ENCODE results near the gene LHB.
"Not testable (repeated sequence)": the region's sequence is repeated elsewhere in the genome, so short reads cannot be mapped to it uniquely, and the experiment has no call there.

Gene LHB

DNA sequence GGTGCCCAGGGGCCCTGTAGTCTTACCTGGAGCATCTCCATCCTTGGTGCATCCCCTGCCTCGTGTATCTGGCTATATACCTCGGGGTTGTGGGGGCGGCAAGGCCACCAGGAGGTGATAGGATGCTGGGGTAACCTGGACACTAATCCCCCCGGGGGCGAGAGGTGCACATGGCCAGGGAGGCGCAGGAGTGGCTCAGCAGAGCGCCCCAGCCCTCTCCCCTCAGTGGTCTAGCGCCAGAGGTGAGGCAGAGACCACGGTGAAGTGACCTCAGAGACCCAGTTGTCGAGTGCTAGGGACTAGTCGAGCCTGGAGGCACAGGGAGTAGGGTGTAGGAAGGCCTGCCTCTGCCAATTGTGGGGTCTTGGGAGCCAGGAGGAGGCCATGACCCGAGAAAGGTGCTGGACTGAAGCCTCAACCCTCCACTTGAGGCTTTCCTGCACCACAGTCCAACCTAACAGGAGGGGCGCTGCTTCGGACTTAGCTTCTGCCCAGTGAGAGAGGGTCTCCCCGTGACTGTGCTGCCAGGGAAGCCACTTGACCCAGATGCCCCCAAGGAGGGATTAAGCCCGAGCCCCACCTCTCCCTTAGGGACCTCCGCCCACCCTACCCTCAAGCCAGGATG lies at the start of gene LHB:
TSS of gene LHB (minus strand) at position 51 of the 625 bp plus-strand sequence. CDS start at position 41, 10 bp downstream.
- DNase-seq (ENCODE audit: low read depth) = no peak

DNA sequence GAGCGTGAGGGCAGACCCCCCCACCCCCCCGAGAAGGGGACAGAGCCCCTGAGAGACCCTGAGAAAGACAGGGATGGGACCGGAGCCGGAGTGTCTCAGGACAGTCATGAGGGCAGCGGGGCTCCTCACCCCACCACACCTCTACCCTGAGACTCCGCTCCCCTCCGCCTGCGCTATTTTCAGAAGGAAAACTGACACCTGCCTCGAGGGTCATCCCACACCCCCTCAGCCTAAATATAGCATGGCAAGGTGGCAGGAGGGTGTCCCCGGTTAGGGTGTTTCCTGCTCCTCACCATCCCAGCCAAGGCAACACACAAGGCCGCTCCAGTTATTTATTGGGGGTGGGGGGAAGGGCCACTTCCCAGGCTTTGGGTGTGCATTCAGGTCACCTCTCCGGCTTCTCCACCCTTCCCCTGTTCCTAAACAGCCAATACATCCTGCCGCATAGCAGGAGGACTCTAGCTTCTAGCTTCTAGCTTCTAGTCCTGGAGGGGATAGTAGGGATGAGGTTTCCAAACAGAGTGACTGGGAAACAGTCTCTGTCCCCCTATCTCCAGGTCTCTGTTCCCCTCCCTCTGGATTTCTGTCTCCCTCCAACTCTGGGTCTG lies 49.1 kb upstream of the LHB start:
- DNase-seq (ENCODE audit: low read depth) = no peak

DNA sequence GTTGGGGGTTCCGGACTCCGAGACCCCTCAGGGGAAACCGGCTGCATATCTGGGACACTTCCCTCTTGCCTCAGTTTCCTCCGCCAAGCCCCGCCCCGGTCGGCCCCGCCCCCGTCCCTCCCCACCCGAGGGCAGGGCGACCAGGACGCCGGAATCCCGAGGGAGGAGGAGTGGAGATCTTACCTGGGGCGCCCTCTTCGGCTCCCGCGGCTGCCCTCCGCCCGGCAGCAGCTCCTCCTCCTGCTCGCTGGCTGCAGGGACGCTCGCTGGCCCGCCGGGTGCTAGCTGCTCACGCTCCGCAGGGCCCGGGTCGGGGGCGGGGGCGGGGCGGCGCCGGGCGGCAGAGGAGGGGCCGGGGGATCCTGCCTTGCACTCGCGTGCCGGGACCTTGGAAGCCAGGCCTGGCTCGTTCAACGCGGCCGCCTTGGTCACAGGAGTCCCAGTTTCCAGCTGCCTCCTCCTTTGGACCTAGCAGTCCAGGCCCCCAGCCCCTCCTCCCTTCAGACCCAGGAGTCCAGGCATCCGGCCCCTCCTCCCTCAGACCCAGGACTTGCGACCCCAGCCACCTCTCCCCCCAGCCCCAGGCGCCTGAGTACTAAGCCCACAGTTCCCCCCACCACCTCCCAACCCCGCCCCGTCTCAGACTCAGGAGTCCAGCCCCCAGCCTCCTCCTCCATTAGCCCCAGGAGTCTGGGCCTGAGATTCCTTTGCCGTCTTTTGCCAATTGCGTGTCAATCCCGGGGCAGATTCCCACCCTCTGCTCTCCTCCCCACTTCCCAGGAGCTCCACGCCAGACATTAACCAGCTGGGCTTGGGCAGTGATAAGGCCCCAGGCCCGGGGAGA lies 48.1 kb upstream of the LHB start, which contains the start of gene NTF4:
TSS of gene NTF4 (minus strand) at position 51 of the 844 bp plus-strand sequence. CDS start 2,821 bp downstream, outside the sequence.
- no peak for DNase-seq (ENCODE audit: low read depth)

DNA sequence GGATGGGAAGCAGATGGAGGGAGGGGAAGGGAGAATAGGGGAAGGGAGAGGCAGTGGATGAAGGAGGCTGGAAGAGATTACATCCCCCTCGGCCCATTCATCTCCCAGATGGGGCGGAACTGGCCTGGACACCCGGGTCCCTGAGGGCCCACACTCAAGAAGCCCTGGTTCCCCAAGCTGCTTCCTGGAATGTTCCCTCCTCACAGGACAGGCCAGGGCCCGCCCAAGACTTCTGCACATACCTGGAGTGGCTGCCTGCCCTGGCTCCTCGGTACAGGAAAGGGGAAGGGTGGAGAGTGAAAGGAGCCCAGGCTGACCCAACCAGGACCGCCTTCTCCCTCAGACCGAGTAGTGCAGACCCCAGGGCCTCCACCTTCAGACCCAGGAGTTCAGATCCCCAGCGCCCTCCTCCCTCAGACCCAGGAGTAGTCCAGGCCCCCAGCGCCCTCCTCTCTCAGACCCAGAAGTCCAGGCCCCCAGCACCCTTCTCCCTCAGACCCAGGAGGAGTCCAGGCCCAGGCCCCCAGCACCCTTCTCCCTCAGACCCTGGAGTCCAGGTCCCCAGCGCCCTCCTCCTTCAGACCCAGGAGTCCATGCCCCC lies 47.2 kb upstream of the LHB start:
- DNase-seq (ENCODE audit: low read depth) = no peak

DNA sequence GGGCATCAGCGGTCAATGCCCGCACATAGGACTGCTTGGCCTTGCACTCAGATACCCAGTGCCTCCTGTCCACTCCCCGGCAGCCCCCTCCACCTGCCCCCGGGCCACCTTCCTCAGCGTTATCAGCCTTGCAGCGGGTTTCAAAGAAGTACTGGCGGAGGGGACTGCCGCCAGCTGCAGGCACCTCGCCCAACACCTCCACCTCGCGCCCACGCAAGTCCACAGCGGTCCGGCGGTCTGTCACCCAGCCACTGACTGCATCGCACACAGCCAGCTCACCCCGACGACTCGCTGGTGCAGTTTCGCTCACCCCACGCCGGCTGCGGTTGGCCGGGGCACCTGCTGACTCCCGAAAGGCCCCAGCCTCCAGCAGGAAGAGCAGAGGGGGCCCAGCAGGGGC lies 44.6 kb upstream of the LHB start:
- no peak for DNase-seq (ENCODE audit: low read depth)

DNA sequence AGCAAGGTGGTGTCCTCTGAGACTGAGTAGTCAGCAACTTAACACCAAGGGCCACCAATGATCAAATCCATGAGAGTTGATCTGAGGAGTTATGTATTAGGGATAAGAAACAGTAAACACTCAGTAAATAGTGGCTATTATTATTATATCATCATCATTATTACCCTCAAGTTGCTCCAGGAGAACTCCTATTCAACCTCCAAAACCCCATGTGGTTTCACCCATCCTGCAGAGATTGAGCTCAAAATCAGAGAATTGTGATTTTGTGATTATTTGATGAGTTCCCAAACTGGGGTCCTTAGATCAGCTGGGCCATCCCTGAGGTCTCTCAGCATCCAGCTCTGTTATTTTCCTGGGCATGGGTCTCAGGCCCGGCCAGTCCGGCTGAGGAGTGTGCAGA lies 44.1 kb upstream of the LHB start:
- DNase-seq (ENCODE audit: low read depth) = no peak

DNA sequence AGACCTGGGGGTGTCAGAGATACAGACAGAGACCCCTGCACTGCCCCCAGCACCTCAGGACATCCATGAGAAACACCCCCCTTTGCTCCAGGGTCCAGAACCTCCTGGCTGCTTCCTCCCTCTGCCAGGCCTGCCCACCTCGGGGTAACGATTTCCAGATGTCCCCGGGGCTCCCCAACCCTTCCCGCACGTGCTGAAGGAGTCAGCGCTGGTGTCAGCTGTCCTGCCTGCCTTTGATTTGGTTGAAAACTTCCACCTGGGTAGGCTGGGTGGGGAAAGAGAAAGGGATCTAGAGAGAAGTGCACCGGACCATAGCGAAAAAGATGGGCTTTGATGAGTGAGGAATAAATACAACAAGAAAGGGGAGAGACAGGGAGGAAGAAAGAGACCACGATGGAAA lies 42.2 kb upstream of the LHB start:
- DNase-seq (ENCODE audit: low read depth) = no peak

DNA sequence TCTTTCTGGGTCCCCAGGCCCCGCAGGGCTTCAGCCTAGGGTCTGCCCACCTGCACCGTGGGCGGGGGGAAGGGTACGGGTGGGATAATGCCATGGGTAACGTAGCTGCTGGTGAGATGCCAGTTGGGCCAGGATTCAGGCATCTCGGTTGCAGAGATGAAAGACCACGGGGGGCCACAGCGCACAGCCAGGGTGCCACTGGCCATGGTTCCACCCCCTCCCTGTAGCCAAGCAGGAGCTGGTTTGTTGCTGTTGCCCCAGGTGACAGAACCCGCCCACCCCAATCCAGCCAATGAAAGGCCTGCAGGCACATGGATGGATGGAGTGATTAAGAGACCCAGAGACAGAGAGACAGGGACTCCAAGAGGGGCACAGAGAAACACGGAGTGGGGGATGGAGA lies 41.7 kb upstream of the LHB start:
- no peak for DNase-seq (ENCODE audit: low read depth)

DNA sequence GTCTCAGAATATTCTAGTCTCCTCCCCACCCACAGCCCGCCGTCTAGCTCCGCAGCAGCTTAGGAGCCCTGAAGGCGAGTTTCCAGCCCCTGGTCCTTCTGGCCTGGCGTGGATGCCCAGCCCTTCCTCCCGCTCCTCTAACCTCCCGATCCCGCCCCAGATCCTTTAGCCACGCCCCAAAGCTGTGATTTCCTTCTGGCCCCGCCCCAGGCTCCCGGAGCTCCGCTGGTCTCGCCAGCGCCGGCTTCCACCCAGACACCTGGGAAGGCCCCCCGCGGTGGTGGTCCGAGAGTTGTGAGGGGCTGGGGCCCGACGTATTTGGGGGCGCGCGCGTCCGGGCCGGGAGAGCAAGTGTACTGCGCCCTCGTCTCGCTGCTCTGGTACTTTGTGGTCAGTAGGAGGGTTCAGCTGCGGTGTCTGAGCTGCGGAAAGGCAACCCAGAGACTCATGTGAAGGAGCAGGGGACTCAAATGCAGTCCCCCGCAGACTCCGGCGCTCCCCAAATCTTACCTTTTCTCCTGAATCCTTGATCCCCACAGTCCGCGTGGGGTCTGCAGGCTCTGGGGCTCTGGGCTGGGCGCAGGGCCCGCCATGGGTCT lies 40.8 kb upstream of the LHB start, which contains the start of gene CGB7:
TSS of gene CGB7 (minus strand) at position 114 of the 599 bp plus-strand sequence. CDS start 2,374 bp downstream, outside the sequence.
- peak; percentile 32 for DNase-seq (ENCODE audit: low read depth)

DNA sequence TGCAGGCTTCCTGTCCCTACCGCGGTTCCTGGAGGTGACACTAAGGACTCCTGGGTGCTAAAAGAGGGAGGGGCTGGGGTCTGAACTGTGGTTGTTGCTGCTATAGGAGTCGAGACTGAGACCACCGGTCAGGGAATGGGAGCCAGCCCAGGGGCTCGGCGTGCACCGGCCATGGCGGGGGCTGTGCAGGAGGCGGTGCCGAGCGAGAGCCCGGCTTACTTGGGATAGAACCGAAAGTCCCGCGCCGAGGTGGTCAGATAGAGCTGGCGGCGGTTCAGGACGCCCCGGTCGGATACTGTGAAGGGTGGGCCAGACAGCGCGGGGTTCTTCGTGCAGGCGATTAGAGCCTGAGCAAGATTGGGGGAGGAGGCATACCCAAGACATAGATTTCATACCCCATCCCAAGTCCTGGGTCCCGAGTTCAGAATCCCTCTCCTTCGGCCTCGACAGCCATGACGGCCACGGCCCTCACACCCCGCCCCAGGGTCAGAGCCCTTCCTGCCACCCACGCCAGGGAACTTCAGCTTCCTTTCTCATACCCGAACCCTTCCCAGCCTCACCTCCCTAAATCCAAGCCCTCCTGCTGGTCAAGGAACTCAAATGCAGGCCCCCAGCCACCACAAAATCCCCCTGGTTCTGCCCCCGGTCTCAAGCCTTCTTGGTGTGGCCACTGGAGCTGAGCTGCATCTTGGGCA lies 40.2 kb upstream of the LHB start:
- not testable (repeated sequence) for DNase-seq (ENCODE audit: low read depth)

DNA sequence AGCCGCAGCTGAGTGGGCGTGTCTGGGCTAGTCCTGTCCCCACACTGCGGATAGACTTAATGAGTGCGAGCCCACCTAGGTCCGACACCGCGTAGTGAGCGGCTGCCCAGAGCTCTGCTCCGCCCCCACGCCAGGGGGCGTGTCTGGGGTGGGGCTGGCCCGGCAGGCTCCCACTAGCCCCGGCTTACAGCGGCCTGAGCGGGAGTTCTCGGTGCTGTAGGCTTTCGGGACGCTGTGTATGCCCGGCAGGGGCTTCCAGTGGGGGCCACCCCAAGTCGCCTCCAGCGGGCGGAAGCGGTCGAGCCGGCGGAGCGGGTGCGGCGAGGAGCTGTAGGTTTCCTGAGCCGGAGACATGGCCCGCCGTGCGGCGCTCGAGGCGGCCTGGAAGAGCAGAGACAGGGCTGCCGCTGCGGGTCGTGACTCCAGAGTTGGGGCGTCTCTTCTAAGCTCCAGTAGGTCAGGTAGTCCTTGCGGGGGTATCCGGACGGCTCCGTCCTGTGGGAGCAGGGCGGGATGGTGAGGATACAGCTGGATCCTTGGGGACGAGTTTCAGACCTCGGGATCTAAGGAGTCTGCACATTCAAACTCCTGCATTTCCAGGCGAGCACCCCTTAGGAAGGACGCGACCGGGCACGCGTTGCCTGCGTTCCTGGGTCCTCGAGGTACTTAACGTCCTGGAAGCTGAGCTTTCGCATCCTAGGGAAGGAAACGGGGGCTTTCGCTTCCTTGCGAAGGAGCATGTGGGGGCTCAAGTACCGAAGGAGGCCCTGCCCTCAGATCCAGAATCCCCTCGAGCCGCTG lies 39.4 kb upstream of the LHB start:
- peak; percentile 14 for DNase-seq (ENCODE audit: low read depth)

DNA sequence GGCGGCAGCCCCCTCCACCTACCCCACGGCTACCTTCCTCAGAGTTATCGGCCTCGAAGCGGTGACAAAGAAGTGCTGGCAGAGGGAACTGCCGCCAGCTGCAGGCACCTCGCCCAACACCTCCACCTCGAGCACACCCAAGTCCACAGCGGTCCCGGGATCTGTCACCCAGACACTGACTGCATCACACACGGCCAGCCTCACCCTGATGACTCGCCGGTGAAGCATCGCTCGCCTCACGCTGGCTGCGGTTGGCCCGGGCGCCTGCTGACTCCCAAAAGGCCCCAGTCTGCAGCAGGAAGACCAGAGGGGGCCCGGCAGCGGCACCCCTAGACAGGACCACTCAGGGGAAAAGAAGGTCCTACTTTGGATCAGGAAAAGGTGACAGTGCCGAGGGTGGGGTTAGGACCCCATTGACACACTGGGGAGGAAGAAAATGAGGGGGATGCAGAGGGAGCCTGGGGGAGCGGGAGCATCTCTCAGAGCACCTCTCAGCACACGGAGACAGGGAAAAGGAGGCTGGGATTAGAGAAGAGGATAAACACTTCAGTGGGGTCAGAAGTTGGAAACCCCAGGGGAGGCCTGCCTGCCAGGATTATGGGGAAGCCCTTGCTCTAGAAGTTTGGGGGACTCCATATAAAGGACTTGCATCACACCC lies 33.6 kb upstream of the LHB start:
- DNase-seq (ENCODE audit: low read depth) = not testable (repeated sequence)

DNA sequence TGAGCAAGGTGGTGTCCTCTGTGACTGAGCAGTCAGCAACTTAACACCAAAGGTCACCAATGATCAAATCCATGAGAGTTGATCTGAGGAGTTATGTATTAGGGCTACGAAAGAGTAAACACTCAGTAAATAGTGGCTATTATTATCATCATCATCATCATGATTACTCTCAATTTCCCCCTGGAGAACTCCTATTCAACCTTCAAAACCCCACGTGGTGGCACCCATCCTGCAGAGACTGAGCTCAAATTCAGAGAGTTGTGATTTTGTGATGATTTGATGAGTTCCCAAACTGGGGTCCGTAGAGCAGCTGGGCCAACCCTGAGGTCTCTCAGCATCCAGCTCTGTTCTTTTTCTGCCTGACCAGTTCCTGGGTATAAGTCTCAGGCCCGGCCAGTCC lies 32.9 kb upstream of the LHB start:
- DNase-seq (ENCODE audit: low read depth) = not testable (repeated sequence)

DNA sequence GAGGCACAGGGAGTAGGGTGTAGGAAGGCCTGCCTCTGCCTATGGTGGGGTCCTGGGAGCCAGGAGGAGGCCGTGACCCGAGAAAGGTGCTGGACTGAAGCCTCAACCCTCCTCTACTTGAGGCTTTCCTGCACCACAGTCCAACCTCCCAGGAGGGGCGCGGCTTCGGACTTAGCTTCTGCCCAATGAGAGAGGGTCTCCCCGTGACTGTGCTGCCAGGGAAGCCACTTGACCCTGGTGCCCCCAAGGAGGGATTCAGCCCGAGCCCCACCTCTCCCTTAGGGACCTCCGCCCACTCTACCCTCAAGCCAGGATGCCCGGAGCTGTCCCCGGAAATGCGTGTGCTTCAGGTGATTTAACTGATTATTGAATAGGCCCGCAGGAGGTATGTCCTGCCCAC lies 32.1 kb upstream of the LHB start, which contains the start of gene CGB8:
TSS of gene CGB8 (minus strand) at position 101 of the 400 bp plus-strand sequence. CDS start 372 bp downstream, outside the sequence.
- DNase-seq (ENCODE audit: low read depth) = not testable (repeated sequence)

DNA sequence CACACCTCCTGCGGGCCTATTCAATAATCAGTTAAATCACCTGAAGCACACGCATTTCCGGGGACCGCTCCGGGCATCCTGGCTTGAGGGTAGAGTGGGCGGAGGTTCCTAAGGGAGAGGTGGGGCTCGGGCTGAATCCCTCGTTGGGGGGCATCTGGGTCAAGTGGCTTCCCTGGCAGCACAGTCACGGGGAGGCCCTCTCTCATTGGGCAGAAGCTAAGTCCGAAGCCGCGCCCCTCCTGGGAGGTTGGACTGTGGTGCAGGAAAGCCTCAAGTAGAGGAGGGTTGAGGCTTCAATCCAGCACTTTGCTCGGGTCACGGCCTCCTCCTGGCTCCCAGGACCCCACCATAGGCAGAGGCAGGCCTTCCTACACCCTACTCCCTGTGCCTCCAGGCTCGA lies 26.7 kb upstream of the LHB start, which contains the start of gene CGB5:
TSS of gene CGB5 (plus strand) at position 301 of the 400 bp plus-strand sequence. CDS start 362 bp downstream, outside the sequence.
- not testable (repeated sequence) for DNase-seq (ENCODE audit: low read depth)

DNA sequence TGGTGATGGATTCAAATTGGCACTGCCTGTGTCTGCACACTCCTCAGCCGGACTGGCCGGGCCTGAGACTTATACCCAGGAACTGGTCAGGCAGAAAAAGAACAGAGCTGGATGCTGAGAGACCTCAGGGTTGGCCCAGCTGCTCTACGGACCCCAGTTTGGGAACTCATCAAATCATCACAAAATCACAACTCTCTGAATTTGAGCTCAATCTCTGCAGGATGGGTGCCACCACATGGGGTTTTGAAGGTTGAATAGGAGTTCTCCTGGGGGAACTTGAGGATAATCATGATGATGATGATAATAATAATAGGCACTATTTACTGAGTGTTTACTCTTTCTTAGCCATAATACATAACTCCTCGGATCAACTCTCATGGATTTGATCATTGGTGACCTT lies 25.8 kb upstream of the LHB start:
- not testable (repeated sequence) for DNase-seq (ENCODE audit: low read depth)

DNA sequence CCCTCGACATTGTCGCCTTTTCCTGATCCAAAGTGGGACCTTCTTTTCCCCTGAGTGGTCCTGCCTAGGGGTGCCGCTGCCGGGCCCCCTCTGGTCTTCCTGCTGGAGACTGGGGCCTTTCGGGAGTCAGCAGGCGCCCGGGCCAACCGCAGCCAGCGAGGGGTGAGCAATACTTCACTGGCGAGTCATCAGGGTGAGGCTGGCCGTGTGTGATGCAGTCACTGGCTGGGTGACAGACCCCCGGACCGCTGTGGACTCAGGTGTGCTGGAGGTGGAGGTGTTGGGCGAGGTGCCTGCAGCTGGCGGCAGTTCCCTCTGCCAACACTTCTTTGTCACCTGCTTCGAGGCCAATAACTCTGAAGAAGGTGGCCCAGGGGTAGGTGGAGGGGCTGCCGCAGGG lies 25.3 kb upstream of the LHB start:
- no peak for DNase-seq (ENCODE audit: low read depth)

DNA sequence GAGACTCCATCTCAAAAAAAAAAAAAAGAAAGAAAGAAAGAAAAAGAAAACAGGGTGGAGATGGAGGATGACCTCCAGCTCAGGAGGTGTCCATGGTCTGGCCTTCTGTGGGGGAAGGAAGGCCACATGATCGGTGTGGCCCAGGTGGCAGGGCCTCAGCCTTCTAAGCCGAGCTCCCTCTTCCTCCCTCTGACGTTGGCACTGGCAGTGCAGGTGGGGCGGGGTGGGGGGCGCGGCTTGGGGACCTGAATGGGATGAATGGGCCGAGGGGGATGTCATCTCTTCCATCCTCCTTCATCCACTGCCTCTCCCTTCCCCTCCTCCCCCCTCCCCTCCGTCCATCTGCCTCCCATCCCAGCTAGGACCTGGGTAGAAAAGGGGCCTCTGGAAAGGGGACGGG lies 22.8 kb upstream of the LHB start:
- not testable (repeated sequence) for DNase-seq (ENCODE audit: low read depth)

DNA sequence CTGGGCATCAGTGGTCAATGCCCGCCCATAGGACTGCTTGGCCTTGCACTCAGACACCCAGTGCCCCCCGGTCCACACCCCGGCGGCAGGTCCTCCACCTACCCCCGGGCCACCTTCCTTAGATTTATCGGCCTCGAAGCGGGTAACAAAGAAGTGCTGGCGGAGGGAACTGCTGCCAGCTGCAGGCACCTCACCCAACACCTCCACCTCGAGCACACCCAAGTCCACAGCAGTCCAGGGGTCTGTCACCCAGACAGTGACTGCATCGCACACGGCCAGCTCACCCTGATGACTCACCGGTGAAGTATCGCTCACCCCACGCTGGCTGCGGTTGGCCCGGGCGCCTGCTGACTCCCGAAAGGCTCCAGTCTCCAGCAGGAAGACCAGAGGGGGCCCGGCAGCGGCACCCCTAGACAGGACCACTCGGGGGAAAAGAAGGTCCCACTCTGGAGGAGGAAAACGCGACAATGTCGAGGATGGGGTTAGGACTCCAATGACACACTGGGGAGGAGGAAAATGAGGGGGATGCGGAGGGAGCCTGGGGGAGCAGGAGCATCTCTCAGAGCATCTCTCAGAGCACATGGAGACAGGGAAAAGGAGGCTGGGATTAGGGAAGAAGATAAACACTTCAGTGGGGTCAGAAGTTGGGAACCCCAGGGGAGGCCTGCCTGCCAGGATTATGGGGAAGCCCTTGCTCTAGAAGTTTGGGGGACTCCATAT lies 21.8 kb upstream of the LHB start:
- not testable (repeated sequence) for DNase-seq (ENCODE audit: low read depth)

Measured in T-helper 22 cell (primary cell).